OCI-LY1 (cell line): ENCODE results near the gene ZSWIM8.

Experiments
- H2AFZ ChIP-seq: fragments of 200-600 bp; sonication (generic), shearing (Covaris generic); 2 replicates; pipeline ENCODE4 v1.6.0; 2014; ENCODE audit warnings: antibody characterized with exemption, mild to moderate bottlenecking, low read length
- H3F3A ChIP-seq: fragments of 200-600 bp; sonication (generic), shearing (Covaris generic); 2 replicates; pipeline ENCODE4 v1.6.0; 2014; ENCODE audit warnings: mild to moderate bottlenecking, antibody characterized with exemption, low read length, moderate library complexity; ENCODE audit not compliant: insufficient read depth
- H3K27ac ChIP-seq: fragments of 200-600 bp; sonication (generic); 2 replicates; pipeline ENCODE4 v1.5.1; 2014; ENCODE audit warnings: low read length, mixed run types, mild to moderate bottlenecking, low read depth; ENCODE audit not compliant: poor library complexity, severe bottlenecking
- H3K27me3 ChIP-seq: fragments of 200-600 bp; sonication (generic); 2 replicates; pipeline ENCODE4 v1.6.0; 2014; ENCODE audit warnings: antibody characterized with exemption, mild to moderate bottlenecking, low read length, moderate library complexity; ENCODE audit not compliant: insufficient read depth
- H3K36me3 ChIP-seq: fragments of 200-600 bp; sonication (generic); 2 replicates; pipeline ENCODE4 v1.6.1; 2014; ENCODE audit warnings: mild to moderate bottlenecking, antibody characterized with exemption, low read length, moderate library complexity, mixed read lengths; ENCODE audit not compliant: insufficient read depth
- H3K4me1 ChIP-seq: fragments of 200-600 bp; sonication (generic); 2 replicates; pipeline ENCODE4 v1.5.1; 2014; ENCODE audit warnings: mild to moderate bottlenecking, low read length, moderate library complexity; ENCODE audit not compliant: insufficient read depth, severe bottlenecking
- H3K4me2 ChIP-seq: fragments of 200-600 bp; sonication (generic), shearing (Covaris generic); 2 replicates; pipeline ENCODE4 v1.6.1; 2014; ENCODE audit warnings: low read length
- H3K4me3 ChIP-seq: fragments of 200-600 bp; sonication (generic); 2 replicates; pipeline ENCODE4 v1.5.1; 2014; ENCODE audit warnings: low read length, low read depth, mild to moderate bottlenecking, mixed read lengths; ENCODE audit not compliant: poor library complexity, severe bottlenecking
- H3K79me2 ChIP-seq: fragments of 200-600 bp; shearing (Covaris generic); 2 replicates; pipeline ENCODE4 v1.6.1; 2016; ENCODE audit warnings: mixed run types, low read length, mixed read lengths; ENCODE audit not compliant: insufficient read depth
- H3K9ac ChIP-seq: fragments of 200-600 bp; sonication (generic), shearing (Covaris generic); 2 replicates; pipeline ENCODE4 v1.6.1; 2014; ENCODE audit warnings: mild to moderate bottlenecking, low read length, mixed read lengths
- H3K9me2 ChIP-seq: fragments of 200-600 bp; sonication (generic), shearing (Covaris generic); 2 replicates; pipeline ENCODE4 v1.6.1; 2014; ENCODE audit warnings: low read depth, mild to moderate bottlenecking, low read length, mixed read lengths
- H3K9me3 ChIP-seq: fragments of 200-600 bp; shearing (Covaris generic); 2 replicates; pipeline ENCODE4 v1.6.1; 2014; ENCODE audit warnings: low read length, mixed read lengths
- H4K20me1 ChIP-seq: fragments of 200-600 bp; sonication (generic), shearing (Covaris generic); 2 replicates; pipeline ENCODE4 v1.6.0; 2016; ENCODE audit warnings: mild to moderate bottlenecking, low read length; ENCODE audit not compliant: insufficient read depth
- EZH2 ChIP-seq: fragments of 200-600 bp; sonication (generic), shearing (Covaris generic); IDR thresholded peaks from 2 replicates; pipeline ENCODE4 v1.8.0; 2017; ENCODE audit warnings: borderline replicate concordance, mixed run types, mild to moderate bottlenecking, antibody characterized with exemption, low read length, moderate library complexity, mixed read lengths
- TF ChIP-seq, protein P1 (sequence below): fragments of 200-600 bp; sonication (generic), shearing (Covaris generic); IDR thresholded peaks from 2 replicates; pipeline ENCODE4 v1.5.1; 2017; ENCODE audit warnings: mild to moderate bottlenecking, antibody characterized with exemption, low read length, moderate library complexity, mixed read lengths

Gene ZSWIM8

DNA sequence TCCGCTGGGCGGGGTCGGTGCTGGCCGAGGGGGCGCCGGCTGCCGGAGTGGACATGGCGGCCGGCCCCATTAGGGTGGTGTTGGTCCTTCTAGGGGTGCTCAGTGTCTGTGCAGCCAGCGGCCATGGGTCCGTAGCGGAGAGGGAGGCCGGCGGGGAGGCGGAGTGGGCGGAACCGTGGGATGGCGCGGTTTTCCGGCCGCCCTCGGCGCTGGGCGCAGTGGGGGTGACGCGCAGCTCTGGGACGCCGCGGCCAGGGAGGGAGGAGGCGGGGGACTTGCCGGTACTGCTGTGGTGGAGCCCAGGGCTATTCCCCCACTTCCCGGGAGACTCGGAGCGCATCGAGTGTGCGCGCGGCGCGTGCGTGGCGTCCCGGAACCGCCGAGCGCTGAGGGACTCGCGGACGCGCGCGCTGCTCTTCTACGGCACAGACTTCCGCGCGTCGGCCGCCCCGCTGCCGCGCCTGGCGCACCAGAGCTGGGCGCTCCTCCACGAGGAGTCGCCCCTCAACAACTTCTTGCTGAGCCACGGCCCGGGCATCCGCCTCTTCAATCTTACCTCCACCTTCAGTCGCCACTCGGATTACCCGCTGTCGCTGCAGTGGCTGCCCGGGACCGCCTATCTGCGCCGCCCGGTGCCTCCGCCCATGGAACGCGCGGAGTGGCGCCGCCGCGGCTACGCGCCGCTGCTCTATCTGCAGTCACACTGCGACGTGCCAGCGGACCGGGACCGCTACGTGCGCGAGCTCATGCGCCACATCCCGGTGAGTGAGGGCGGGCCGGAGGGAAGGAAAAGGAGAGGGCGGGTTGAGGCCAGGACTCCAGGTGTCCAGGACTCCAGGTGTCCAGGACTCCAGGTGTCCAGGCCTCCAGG is 12.9 kb upstream of the ZSWIM8 start:
- TF ChIP-seq, protein P1, sequence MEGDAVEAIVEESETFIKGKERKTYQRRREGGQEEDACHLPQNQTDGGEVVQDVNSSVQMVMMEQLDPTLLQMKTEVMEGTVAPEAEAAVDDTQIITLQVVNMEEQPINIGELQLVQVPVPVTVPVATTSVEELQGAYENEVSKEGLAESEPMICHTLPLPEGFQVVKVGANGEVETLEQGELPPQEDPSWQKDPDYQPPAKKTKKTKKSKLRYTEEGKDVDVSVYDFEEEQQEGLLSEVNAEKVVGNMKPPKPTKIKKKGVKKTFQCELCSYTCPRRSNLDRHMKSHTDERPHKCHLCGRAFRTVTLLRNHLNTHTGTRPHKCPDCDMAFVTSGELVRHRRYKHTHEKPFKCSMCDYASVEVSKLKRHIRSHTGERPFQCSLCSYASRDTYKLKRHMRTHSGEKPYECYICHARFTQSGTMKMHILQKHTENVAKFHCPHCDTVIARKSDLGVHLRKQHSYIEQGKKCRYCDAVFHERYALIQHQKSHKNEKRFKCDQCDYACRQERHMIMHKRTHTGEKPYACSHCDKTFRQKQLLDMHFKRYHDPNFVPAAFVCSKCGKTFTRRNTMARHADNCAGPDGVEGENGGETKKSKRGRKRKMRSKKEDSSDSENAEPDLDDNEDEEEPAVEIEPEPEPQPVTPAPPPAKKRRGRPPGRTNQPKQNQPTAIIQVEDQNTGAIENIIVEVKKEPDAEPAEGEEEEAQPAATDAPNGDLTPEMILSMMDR = 0 out of 2 replicates have a peak, but pooled peaks have one; percentile 13
- no peak for TF ChIP-seq EZH2
- Histone ChIP-seq H3K4me1 (peaks cover 48% of the 10 kb centered on the region), H3K4me3 (peak overlapping the region; percentile 66), H3K9me2 (no peaks in the 10 kb centered on the region), H3K4me2 (peak overlapping the region; percentile 76), H3K36me3 (peaks cover 58% of the 10 kb centered on the region), H4K20me1 (no peaks in the 10 kb centered on the region), H3K79me2 (peaks cover 33% of the 10 kb centered on the region; the same call in 1 of the 2 replicates), H3K9me3 (no peaks in the 10 kb centered on the region), H3K9ac (peak overlapping the region; percentile 71), H3F3A (no peaks in the 10 kb centered on the region), H3K27me3 (no peaks in the 10 kb centered on the region), H2AFZ (no peak overlapping the region), H3K27ac (peak overlapping the region; percentile 67)

DNA sequence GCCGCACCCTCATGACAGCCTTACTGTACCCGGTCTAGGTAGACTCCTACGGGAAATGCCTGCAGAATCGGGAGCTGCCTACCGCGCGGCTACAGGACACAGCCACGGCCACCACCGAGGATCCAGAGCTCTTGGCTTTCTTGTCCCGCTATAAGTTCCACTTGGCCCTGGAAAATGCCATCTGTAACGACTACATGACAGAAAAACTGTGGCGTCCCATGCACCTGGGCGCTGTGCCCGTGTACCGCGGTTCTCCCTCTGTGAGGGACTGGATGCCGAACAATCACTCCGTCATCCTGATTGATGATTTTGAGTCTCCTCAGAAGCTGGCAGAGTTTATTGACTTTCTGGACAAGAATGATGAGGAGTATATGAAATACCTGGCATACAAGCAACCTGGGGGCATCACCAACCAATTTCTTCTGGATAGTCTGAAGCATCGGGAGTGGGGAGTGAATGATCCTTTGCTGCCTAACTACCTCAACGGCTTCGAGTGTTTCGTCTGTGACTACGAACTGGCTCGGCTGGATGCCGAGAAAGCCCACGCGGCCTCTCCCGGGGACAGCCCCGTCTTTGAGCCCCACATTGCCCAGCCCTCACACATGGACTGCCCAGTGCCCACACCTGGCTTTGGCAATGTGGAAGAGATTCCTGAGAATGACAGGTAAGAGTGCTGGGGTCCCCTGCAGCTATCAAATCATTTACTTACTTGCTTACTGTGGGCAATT is 12.1 kb upstream of the ZSWIM8 start:
- Histone ChIP-seq H3K79me2 (peaks cover 33% of the 10 kb centered on the region; the same call in 1 of the 2 replicates), H3K36me3 (peaks cover 56% of the 10 kb centered on the region), H3K27me3 (no peaks in the 10 kb centered on the region), H3K9ac (peak overlapping the region; percentile 71), H3K9me3 (no peaks in the 10 kb centered on the region), H3K4me3 (peak overlapping the region; percentile 66), H3K4me1 (peaks cover 46% of the 10 kb centered on the region), H3K9me2 (no peaks in the 10 kb centered on the region), H4K20me1 (no peaks in the 10 kb centered on the region), H2AFZ (no peak overlapping the region), H3F3A (no peaks in the 10 kb centered on the region), H3K4me2 (peak overlapping the region; percentile 76), H3K27ac (peak overlapping the region; percentile 67)
- TF ChIP-seq, protein P1 = no peak
- no peak for TF ChIP-seq EZH2

DNA sequence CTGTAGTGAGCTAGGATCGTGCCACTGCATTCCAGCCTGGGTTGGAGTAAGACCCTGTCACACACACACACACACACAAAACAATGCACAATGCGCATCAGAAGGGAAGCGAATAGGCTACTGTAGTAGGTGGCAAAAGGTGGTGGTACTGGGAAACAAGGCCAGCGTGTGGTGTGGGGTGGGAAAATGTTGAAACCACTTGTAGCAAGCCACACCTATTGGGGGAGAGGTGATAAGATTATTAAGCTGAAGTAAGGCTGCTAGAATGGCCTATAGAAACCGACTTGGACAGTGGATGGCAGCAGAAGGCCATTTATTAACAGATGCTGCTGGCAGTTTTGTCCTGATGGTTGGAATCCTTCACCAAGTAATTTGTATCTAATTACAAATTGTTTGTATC is 10.8 kb upstream of the ZSWIM8 start:
- H4K20me1 ChIP-seq = no peaks in the 10 kb centered on the region
- no peaks in the 10 kb centered on the region for H3K9me2 ChIP-seq
- H3K36me3 ChIP-seq = peaks cover 61% of the 10 kb centered on the region
- 0 out of 2 replicates have a peak, but pooled peaks cover 1% of the 10 kb centered on the region for H3F3A ChIP-seq
- H3K4me1 ChIP-seq = peaks cover 35% of the 10 kb centered on the region
- peak overlapping the region; percentile 76 for H3K4me2 ChIP-seq
- peak overlapping the region; percentile 71; the same call in 1 of the 2 replicates for H3K9ac ChIP-seq
- H3K27me3 ChIP-seq = no peaks in the 10 kb centered on the region
- H3K9me3 ChIP-seq = no peaks in the 10 kb centered on the region
- no peak overlapping the region for H2AFZ ChIP-seq
- TF ChIP-seq EZH2 = no peak
- TF ChIP-seq, protein P1 = peak; percentile 35; the same call in 1 of the 2 replicates
- H3K4me3 ChIP-seq = peak overlapping the region; percentile 66
- H3K27ac ChIP-seq = peak overlapping the region; percentile 67
- peaks cover 33% of the 10 kb centered on the region; the same call in 1 of the 2 replicates for H3K79me2 ChIP-seq
